GM12865 (cell line): Measurements from ENCODE around the gene SREBF1.

ENCODE experiments used
- DNase-seq: peaks from one replicate; pipeline ENCODE4 v3.0.0; 2010; ENCODE audit warnings: low read depth
- H3K4me3 ChIP-seq: 2 replicates; pipeline ENCODE4 v1.5.1; 2011; ENCODE audit warnings: mild to moderate bottlenecking, low read depth, low read length, control low read depth
- CTCF ChIP-seq: IDR thresholded peaks from 2 replicates; pipeline ENCODE4 v1.5.1; 2011; ENCODE audit warnings: low read length, control low read depth, low read depth, inconsistent platforms; ENCODE audit not compliant: insufficient read depth; ENCODE audit errors: missing control alignments

Gene SREBF1

GRCh38 chr17:17767887-17768418, 68.8 kb downstream of the SREBF1 start:
- H3K4me3 ChIP-seq: no peak overlapping the region
- TF ChIP-seq CTCF: no peak
- DNase-seq: no peak

GRCh38 chr17:17767154-17767869, 69.5 kb downstream of the SREBF1 start:
- DNase-seq: no peak

GRCh38 chr17:17766744-17767120, 70.1 kb downstream of the SREBF1 start:
- no peak for DNase-seq
- no peak for TF ChIP-seq CTCF
- no peak overlapping the region for H3K4me3 ChIP-seq

More at GRCh38 chr17:17767154-17767869, 69.5 kb downstream of the SREBF1 start:
- TF ChIP-seq CTCF: no peak
- H3K4me3 ChIP-seq: no peak overlapping the region

GRCh38 chr17:17766077-17766743, 70.6 kb downstream of the SREBF1 start:
- no peak overlapping the region for H3K4me3 ChIP-seq
- DNase-seq: peak; percentile 77
- TF ChIP-seq CTCF: no peak

- TF ChIP-seq CTCF: no peak
- no peak overlapping the region for H3K4me3 ChIP-seq
- DNase-seq: no peak
These were observed 71.3 kb downstream of the SREBF1 start for GRCh38 chr17:17765359-17766076.

- no peak for TF ChIP-seq CTCF
- DNase-seq: no peak
- no peak overlapping the region for H3K4me3 ChIP-seq
These were observed 73.1 kb downstream of the SREBF1 start for GRCh38 chr17:17763734-17764133.
